Neuronal stem cell (in vitro differentiated cells): Measurements from ENCODE around the gene RND3.

Experiments used
- DNase-seq: peaks from one replicate; pipeline ENCODE4 v3.0.0-alpha.2; 2013; ENCODE audit warnings: low spot score
- H2AFZ ChIP-seq: one replicate; pipeline ENCODE4 v1.6.1; 2013; ENCODE audit warnings: mild to moderate bottlenecking, low read length, inconsistent platforms
- H2AK5ac ChIP-seq: 2 replicates; pipeline ENCODE4 v1.6.1; 2013; ENCODE audit warnings: low read depth, mild to moderate bottlenecking, inconsistent platforms, low read length, moderate library complexity, mixed read lengths
- H2BK120ac ChIP-seq: 2 replicates; pipeline ENCODE4 v1.6.1; 2013; ENCODE audit warnings: low read depth, mild to moderate bottlenecking, inconsistent platforms, low read length, moderate library complexity, mixed read lengths
- H2BK12ac ChIP-seq: one replicate; pipeline ENCODE4 v1.6.1; 2013; ENCODE audit warnings: low read length, inconsistent platforms
- H2BK15ac ChIP-seq: 2 replicates; pipeline ENCODE4 v1.6.1; 2013; ENCODE audit warnings: mild to moderate bottlenecking, low read length, inconsistent platforms, mixed read lengths
- H2BK5ac ChIP-seq: one replicate; pipeline ENCODE4 v1.6.1; 2013; ENCODE audit warnings: inconsistent platforms, mild to moderate bottlenecking, low read length, moderate library complexity
- H3K14ac ChIP-seq: one replicate; pipeline ENCODE4 v1.6.1; 2013; ENCODE audit warnings: low read length, inconsistent platforms
- H3K18ac ChIP-seq: 2 replicates; pipeline ENCODE4 v1.6.1; 2013; ENCODE audit warnings: low read length, inconsistent platforms
- H3K23ac ChIP-seq: 2 replicates; pipeline ENCODE4 v1.6.1; 2013; ENCODE audit warnings: low read depth, mild to moderate bottlenecking, mixed read lengths, low read length, inconsistent platforms; ENCODE audit not compliant: poor library complexity
- H3K27ac ChIP-seq: replicated peaks from 3 replicates; pipeline ENCODE4 v1.5.1; 2013; ENCODE audit warnings: low read length, inconsistent platforms
- H3K27me3 ChIP-seq, 3 experiments: 2 replicates each; pipeline ENCODE4 v1.6.1; 2013; ENCODE audit warnings: low read length in 3 of 3, mild to moderate bottlenecking in 2 of 3, inconsistent platforms in 1 of 3, low read depth in 1 of 3, mixed read lengths in 1 of 3, moderate library complexity in 1 of 3; ENCODE audit not compliant: control insufficient read depth in 3 of 3, insufficient read depth in 3 of 3
- H3K36me3 ChIP-seq, 2 donors: replicated peaks in 1 of 2; 2 replicates each; pipeline ENCODE4 v1.6.1; 2013; ENCODE audit warnings: low read length in 2 of 2; ENCODE audit not compliant: control insufficient read depth in 2 of 2, insufficient read depth in 2 of 2
- H3K4ac ChIP-seq: 2 replicates; pipeline ENCODE4 v1.6.1; 2013; ENCODE audit warnings: inconsistent platforms, mild to moderate bottlenecking, low read length, moderate library complexity
- H3K4me1 ChIP-seq, 2 donors: 1 replicate in 1 of 2; 2 replicates in 1 of 2; pipeline ENCODE4 v1.6.1; 2013; ENCODE audit warnings: low read length in 2 of 2, low read depth in 1 of 2; ENCODE audit not compliant: control insufficient read depth in 2 of 2, insufficient read depth in 1 of 2
- H3K4me2 ChIP-seq: one replicate; pipeline ENCODE4 v1.6.1; 2013; ENCODE audit warnings: mild to moderate bottlenecking, low read length, inconsistent platforms; ENCODE audit not compliant: insufficient read depth, poor library complexity, severe bottlenecking
- H3K4me3 ChIP-seq, 2 donors: 2 replicates each; pipeline ENCODE4 v1.5.1; 2013; ENCODE audit warnings: low read length in 2 of 2, mild to moderate bottlenecking in 2 of 2, inconsistent platforms in 1 of 2, moderate library complexity in 1 of 2
- H3K79me1 ChIP-seq: one replicate; pipeline ENCODE4 v1.6.1; 2013; ENCODE audit warnings: low read depth, mild to moderate bottlenecking, inconsistent platforms, low read length, moderate library complexity
- H3K9ac ChIP-seq: one replicate; pipeline ENCODE4 v1.6.1; 2013; ENCODE audit warnings: mild to moderate bottlenecking, low read depth, low read length, inconsistent platforms; ENCODE audit not compliant: poor library complexity
- H3K9me3 ChIP-seq, 2 donors: replicated peaks in 1 of 2; 2 replicates each; pipeline versions ENCODE3 to v1.6.1; 2013; ENCODE audit warnings: low read length in 2 of 2, mild to moderate bottlenecking in 2 of 2, inconsistent platforms in 1 of 2, low read depth in 1 of 2, mixed read lengths in 1 of 2, moderate library complexity in 1 of 2; ENCODE audit not compliant: control insufficient read depth in 2 of 2, insufficient read depth in 1 of 2
- H4K8ac ChIP-seq: one replicate; pipeline ENCODE4 v1.6.1; 2013; ENCODE audit warnings: low read depth, mild to moderate bottlenecking, inconsistent platforms, low read length, moderate library complexity
- H4K91ac ChIP-seq: one replicate; pipeline ENCODE4 v1.6.1; 2013; ENCODE audit warnings: low read length, low read depth, mild to moderate bottlenecking, inconsistent platforms; ENCODE audit not compliant: poor library complexity
- WGBS, 2 donors: extraction: QIAGEN DNeasy Blood & Tissue Kit; methylation state at CpG; one replicate each; pipeline ENCODE4 v1.1.7; 2013; ENCODE audit warnings: missing lambda C conversion rate in 2 of 2, mixed read lengths in 1 of 2; ENCODE audit not compliant: insufficient read length in 2 of 2, insufficient replicate concordance in 1 of 2; ENCODE audit errors: extremely low coverage in 2 of 2; 5-methylcytosine and 5-hydroxymethylcytosine counted together

Gene RND3

GRCh38 chr2:150483532-150483931, 3.9 kb downstream of the RND3 start:
- Histone ChIP-seq H3K4me3 (no peak overlapping the region), H2BK15ac (no peak overlapping the region), H3K4ac (no peak overlapping the region), H3K23ac (no peak overlapping the region), H2AFZ (no peak overlapping the region), H3K14ac (no peak overlapping the region), H3K4me1 (peaks cover 10 to 18% of the 10 kb centered on the region in 2 donors), H3K9me3 (peaks cover 0 to 5% of the 10 kb centered on the region in 2 donors), H3K27me3 (no peaks in the 10 kb centered on the region), H3K4me2 (no peak overlapping the region), H4K91ac (no peak overlapping the region), H2BK5ac (no peak overlapping the region), H3K9ac (no peak overlapping the region), H4K8ac (no peak overlapping the region), H3K18ac (no peak overlapping the region), H2BK12ac (no peak overlapping the region), H3K27ac (no peak overlapping the region), H2AK5ac (no peak overlapping the region), H2BK120ac (no peak overlapping the region), H3K36me3 (peaks cover 0 to 53% of the 10 kb centered on the region in 2 donors), H3K79me1 (peaks cover 3% of the 10 kb centered on the region)
- WGBS, 2 donors, result 100% methylated on average over 1 of the region's 1 CpG; no CpG with 5 or more reads in 1 of the 2 donors
- DNase-seq, result no peak

- no peak overlapping the region for H2BK5ac ChIP-seq
- peaks cover 0 to 59% of the 10 kb centered on the region in 2 donors for H3K36me3 ChIP-seq
- no peak overlapping the region for H2BK120ac ChIP-seq
- H4K8ac ChIP-seq, result no peak overlapping the region
- no peak overlapping the region for H3K4ac ChIP-seq
- H2BK12ac ChIP-seq, result no peak overlapping the region
- no peak overlapping the region for H2AFZ ChIP-seq
- no peak for DNase-seq
- no peak overlapping the region for H4K91ac ChIP-seq
- no peak overlapping the region for H3K23ac ChIP-seq
- H3K27me3 ChIP-seq, result no peaks in the 10 kb centered on the region
- H3K27ac ChIP-seq, result no peak overlapping the region
- H3K18ac ChIP-seq, result no peak overlapping the region
- no peak overlapping the region for H2BK15ac ChIP-seq
- peaks cover 12 to 22% of the 10 kb centered on the region in 2 donors for H3K4me1 ChIP-seq
- no peak overlapping the region for H2AK5ac ChIP-seq
- WGBS, 2 donors, result no CpG with 5 or more reads among the region's 6 CpGs
- no peak overlapping the region for H3K4me3 ChIP-seq
- H3K9me3 ChIP-seq, result peaks cover 0 to 5% of the 10 kb centered on the region in 2 donors
- no peak overlapping the region for H3K9ac ChIP-seq
- H3K4me2 ChIP-seq, result no peak overlapping the region
- peaks cover 3% of the 10 kb centered on the region for H3K79me1 ChIP-seq
- no peak overlapping the region for H3K14ac ChIP-seq
These were observed 4.6 kb downstream of the RND3 start for GRCh38 chr2:150482667-150483400.

- no peak overlapping the region for H3K4me3 ChIP-seq
- no peak overlapping the region for H3K27ac ChIP-seq
- DNase-seq, result no peak
These were observed 5.4 kb downstream of the RND3 start for GRCh38 chr2:150482111-150482510.

GRCh38 chr2:150480971-150481830, 6.3 kb downstream of the RND3 start:
- H3K79me1 ChIP-seq, result peaks cover 3% of the 10 kb centered on the region
- no peak overlapping the region for H3K4me2 ChIP-seq
- no peak overlapping the region for H3K14ac ChIP-seq
- no peaks in the 10 kb centered on the region for H3K27me3 ChIP-seq
- H3K9me3 ChIP-seq, result peaks cover 0 to 5% of the 10 kb centered on the region in 2 donors
- H3K4me1 ChIP-seq, result peaks cover 20 to 25% of the 10 kb centered on the region in 2 donors
- no peak for DNase-seq
- H3K4ac ChIP-seq, result no peak overlapping the region
- H3K36me3 ChIP-seq, result peaks cover 0 to 75% of the 10 kb centered on the region in 2 donors
- no peak overlapping the region for H2AFZ ChIP-seq
- H4K91ac ChIP-seq, result no peak overlapping the region
- no peak overlapping the region for H2AK5ac ChIP-seq
- no peak overlapping the region for H4K8ac ChIP-seq
- no peak overlapping the region for H2BK15ac ChIP-seq
- no CpG with 5 or more reads among the region's 6 CpGs for WGBS, 2 donors
- H3K27ac ChIP-seq, result no peak overlapping the region
- H2BK120ac ChIP-seq, result no peak overlapping the region
- H2BK5ac ChIP-seq, result no peak overlapping the region
- no peak overlapping the region for H3K18ac ChIP-seq
- no peak overlapping the region for H2BK12ac ChIP-seq
- H3K4me3 ChIP-seq, result no peak overlapping the region
- no peak overlapping the region for H3K23ac ChIP-seq
- no peak overlapping the region for H3K9ac ChIP-seq

More at GRCh38 chr2:150482111-150482510, 5.4 kb downstream of the RND3 start:
- H3K36me3 ChIP-seq, result peaks cover 0 to 66% of the 10 kb centered on the region in 2 donors
- no peak overlapping the region for H3K9ac ChIP-seq
- no peak overlapping the region for H3K14ac ChIP-seq
- H3K18ac ChIP-seq, result no peak overlapping the region
- H3K79me1 ChIP-seq, result peaks cover 3% of the 10 kb centered on the region
- H2BK120ac ChIP-seq, result no peak overlapping the region
- no peaks in the 10 kb centered on the region for H3K27me3 ChIP-seq
- H2BK5ac ChIP-seq, result no peak overlapping the region
- H3K23ac ChIP-seq, result no peak overlapping the region
- no peak overlapping the region for H2AFZ ChIP-seq
- no peak overlapping the region for H4K8ac ChIP-seq
- peaks cover 0 to 5% of the 10 kb centered on the region in 2 donors for H3K9me3 ChIP-seq
- no peak overlapping the region for H2AK5ac ChIP-seq
- no peak overlapping the region for H2BK12ac ChIP-seq
- no peak overlapping the region for H4K91ac ChIP-seq
- no peak overlapping the region for H3K4me2 ChIP-seq
- no peak overlapping the region for H3K4ac ChIP-seq
- H3K4me1 ChIP-seq, result peaks cover 15 to 25% of the 10 kb centered on the region in 2 donors
- no peak overlapping the region for H2BK15ac ChIP-seq
